ENCODE results near the gene ERICH3. TPM values are rescaled to one million over a fixed set of nuclear protein-coding genes. Genes with fewer than 3 reads are reported as not detected.

ERICH3 gene
- total RNA-seq, 4 donors from 2014 or later: 0.13 to 2.5 TPM; not detected in 2

- Histone ChIP-seq H3K27me3 (no peaks in the 10 kb centered on the region), H3K9me3 (no peaks in the 10 kb centered on the region), H3K4me1 (no peaks in the 10 kb centered on the region), H3K27ac (no peak overlapping the region), H3K36me3 (no peaks in the 10 kb centered on the region), H3K4me3 (no peak overlapping the region)
- TF ChIP-seq, protein P1, sequence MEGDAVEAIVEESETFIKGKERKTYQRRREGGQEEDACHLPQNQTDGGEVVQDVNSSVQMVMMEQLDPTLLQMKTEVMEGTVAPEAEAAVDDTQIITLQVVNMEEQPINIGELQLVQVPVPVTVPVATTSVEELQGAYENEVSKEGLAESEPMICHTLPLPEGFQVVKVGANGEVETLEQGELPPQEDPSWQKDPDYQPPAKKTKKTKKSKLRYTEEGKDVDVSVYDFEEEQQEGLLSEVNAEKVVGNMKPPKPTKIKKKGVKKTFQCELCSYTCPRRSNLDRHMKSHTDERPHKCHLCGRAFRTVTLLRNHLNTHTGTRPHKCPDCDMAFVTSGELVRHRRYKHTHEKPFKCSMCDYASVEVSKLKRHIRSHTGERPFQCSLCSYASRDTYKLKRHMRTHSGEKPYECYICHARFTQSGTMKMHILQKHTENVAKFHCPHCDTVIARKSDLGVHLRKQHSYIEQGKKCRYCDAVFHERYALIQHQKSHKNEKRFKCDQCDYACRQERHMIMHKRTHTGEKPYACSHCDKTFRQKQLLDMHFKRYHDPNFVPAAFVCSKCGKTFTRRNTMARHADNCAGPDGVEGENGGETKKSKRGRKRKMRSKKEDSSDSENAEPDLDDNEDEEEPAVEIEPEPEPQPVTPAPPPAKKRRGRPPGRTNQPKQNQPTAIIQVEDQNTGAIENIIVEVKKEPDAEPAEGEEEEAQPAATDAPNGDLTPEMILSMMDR (IDR thresholded peaks at IDR 0.05): no peak
- no peak for TF ChIP-seq POLR2A (IDR thresholded peaks at IDR 0.05)
- DNase-seq: no peak
These were observed 151.4 kb downstream of the ERICH3 start for GRCh38 chr1:74522148-74522547.

Other genes with a start within 250 kb of the ERICH3 start
- gene LRRC53, start 161.2 kb downstream of the ERICH3 start, total RNA-seq: not detected
- 10 to 100 TPM; 28.9 to 86.5 (median 47.3) TPM for gene CRYZ, start 59.3 kb upstream of the ERICH3 start, total RNA-seq
- 10 to 100 TPM in 1 of 4 donors, 1 to 10 TPM in 3; 2.7 to 12.4 (median 4.9) TPM for gene TYW3, start 59.4 kb upstream of the ERICH3 start, total RNA-seq